ENCODE data around the gene TXNL1.
"Not testable (repeated sequence)": the region's sequence is repeated elsewhere in the genome, so short reads cannot be mapped to it uniquely, and the experiment has no call there.

The TXNL1 gene

GRCh38 chr18:56645415-56646016 lies 7.1 kb upstream of the TXNL1 start:
- DNase-seq = no peak

- DNase-seq = no peak
Observed at GRCh38 chr18:56643381-56643780, 5.0 kb upstream of the TXNL1 start.

- DNase-seq = no peak
Observed at GRCh38 chr18:56641714-56642337, 3.4 kb upstream of the TXNL1 start.

GRCh38 chr18:56639571-56639970 lies 1.2 kb upstream of the TXNL1 start:
- DNase-seq = no peak

- no peak for DNase-seq
Observed at GRCh38 chr18:56639104-56639381, 651 bp upstream of the TXNL1 start.

- peak in 7 of 58 donors; percentile 47 to 70 (median 54) for DNase-seq
Observed at GRCh38 chr18:56637711-56638231, 621 bp downstream of the TXNL1 start.

GRCh38 chr18:56637176-56637575 lies 1.2 kb downstream of the TXNL1 start:
- no peak for DNase-seq

- no peak for DNase-seq
Observed at GRCh38 chr18:56635007-56635406, 3.4 kb downstream of the TXNL1 start.

- DNase-seq = no peak
Observed at GRCh38 chr18:56632070-56633022, 6.0 kb downstream of the TXNL1 start.

GRCh38 chr18:56627991-56628390 lies 10.4 kb downstream of the TXNL1 start:
- no peak for DNase-seq

- DNase-seq = no peak
Observed at GRCh38 chr18:56615738-56616520, 22.5 kb downstream of the TXNL1 start.

- DNase-seq = no peak
Observed at GRCh38 chr18:56606618-56607017, 31.8 kb downstream of the TXNL1 start.

GRCh38 chr18:56598422-56598821 lies 40.0 kb downstream of the TXNL1 start:
- no peak for DNase-seq

GRCh38 chr18:56593906-56594305 lies 44.5 kb downstream of the TXNL1 start:
- no peak for DNase-seq

- no peak for DNase-seq
Observed at GRCh38 chr18:56580026-56580425, 58.4 kb downstream of the TXNL1 start.

GRCh38 chr18:56579451-56579850 lies 58.9 kb downstream of the TXNL1 start:
- DNase-seq = no peak

- peak in 14 of 58 donors; percentile 3 to 35 (median 13) for DNase-seq
Observed at GRCh38 chr18:56576826-56577573, 61.4 kb downstream of the TXNL1 start.

GRCh38 chr18:56575819-56576663 lies 62.4 kb downstream of the TXNL1 start:
- peak in 3 of 58 donors; percentile 7 to 57 (median 40) for DNase-seq

- DNase-seq = no peak
Observed at GRCh38 chr18:56574861-56575260, 63.5 kb downstream of the TXNL1 start.

- not testable (repeated sequence) for DNase-seq
Observed at GRCh38 chr18:56572267-56572666, 66.1 kb downstream of the TXNL1 start.

Data from anterior cingulate cortex (tissue), 58 donors.